HG03520 (cell line): ENCODE measurements around the gene WIPF2.

Experiments used
- ATAC-seq: cut with Tn5 transposase; IDR thresholded peaks from one replicate; pipeline ENCODE4 v1.9.1; 2021; ENCODE audit warnings: mild to moderate bottlenecking, moderate library complexity; ENCODE audit not compliant: unreplicated experiment

WIPF2 gene, protein sequence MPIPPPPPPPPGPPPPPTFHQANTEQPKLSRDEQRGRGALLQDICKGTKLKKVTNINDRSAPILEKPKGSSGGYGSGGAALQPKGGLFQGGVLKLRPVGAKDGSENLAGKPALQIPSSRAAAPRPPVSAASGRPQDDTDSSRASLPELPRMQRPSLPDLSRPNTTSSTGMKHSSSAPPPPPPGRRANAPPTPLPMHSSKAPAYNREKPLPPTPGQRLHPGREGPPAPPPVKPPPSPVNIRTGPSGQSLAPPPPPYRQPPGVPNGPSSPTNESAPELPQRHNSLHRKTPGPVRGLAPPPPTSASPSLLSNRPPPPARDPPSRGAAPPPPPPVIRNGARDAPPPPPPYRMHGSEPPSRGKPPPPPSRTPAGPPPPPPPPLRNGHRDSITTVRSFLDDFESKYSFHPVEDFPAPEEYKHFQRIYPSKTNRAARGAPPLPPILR

GRCh38 chr17:40218740-40219593 is at the start of gene WIPF2:
WIPF2 (plus strand) TSS chr17:40219304; CDS start chr17:40256460, 37,156 bp downstream.
- peak; percentile 85 for ATAC-seq

DNA sequence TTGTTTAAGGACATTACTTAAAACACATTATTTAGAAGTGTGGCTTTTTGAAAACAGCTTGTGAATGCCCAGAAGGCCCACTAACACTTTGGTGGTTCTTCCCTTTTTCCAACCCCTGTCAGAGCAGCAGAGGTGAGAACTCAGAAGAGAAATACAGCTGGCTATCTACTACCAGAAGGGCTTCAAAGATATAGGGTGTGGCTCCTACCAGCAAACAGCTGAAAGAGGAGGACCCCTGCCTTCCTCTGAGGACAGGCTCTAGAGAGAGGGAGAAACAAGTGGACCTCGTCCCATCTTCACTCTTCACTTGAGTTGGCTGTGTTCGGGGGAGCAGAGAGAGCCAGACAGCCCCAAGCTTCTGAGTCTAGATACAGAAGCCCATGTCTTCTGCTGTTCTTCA is 48.8 kb upstream of the WIPF2 start:
- no peak for ATAC-seq

GRCh38 chr17:40171750-40172149 is 47.4 kb upstream of the WIPF2 start:
- ATAC-seq, result no peak

GRCh38 chr17:40173091-40173777 is 45.9 kb upstream of the WIPF2 start:
- no peak for ATAC-seq

DNA sequence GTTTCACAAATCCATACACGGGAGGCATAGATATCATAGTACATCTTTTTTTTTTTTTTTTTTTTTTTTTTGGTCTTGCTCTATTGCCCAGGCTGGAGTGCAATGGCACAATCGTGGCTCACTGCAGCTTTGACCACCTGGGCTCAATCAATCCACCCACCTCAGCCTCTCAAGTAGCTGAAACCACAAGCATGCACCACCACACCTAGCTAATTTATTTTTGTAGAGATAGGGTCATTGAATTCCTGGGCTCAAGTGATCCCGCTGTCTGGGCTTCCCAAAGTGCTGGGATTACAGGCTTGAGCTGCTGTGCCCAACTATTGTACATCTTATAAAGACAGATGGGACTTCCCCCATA is 45.3 kb upstream of the WIPF2 start:
- ATAC-seq, result no peak

- no peak for ATAC-seq
Measured at GRCh38 chr17:40174514-40174913, 44.6 kb upstream of the WIPF2 start.

DNA sequence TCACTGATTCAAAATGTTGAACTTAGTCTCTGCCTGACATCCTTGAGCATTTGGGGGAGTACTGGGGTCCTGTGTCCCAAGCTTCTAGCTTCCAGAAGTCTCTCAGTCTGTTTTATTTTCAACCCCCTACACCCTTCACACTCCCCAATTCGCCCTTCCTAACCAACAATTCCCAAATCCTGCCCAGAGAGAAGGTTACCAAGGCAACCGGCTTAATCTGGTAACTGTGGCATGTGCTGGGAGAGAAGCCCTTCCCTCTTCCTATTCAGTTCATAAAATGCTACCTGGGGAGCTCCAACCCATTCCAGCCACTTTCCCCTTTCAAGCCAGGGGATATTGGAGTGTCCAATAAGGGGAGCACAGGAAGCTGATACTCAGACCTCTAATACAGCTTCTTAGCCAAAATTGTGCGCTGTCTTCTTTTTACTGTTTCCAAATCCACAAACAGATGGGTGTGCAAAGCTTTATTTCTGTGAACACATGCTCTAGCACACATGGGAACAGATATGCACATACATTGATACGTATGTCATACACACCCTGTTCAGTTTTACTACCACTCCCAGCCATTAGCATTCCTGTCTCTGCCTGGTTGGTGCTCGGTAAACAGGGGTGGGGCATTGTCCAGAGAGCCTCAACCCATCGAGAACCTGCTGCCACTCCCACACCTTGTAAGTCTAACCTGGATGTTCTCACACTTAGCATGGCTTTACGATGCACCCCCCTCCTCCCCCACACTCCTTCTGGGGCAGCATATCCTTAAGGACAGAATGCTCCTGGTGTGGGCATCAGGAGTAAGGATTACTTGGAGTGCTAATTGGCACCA is 43.0 kb upstream of the WIPF2 start:
- no peak for ATAC-seq

DNA sequence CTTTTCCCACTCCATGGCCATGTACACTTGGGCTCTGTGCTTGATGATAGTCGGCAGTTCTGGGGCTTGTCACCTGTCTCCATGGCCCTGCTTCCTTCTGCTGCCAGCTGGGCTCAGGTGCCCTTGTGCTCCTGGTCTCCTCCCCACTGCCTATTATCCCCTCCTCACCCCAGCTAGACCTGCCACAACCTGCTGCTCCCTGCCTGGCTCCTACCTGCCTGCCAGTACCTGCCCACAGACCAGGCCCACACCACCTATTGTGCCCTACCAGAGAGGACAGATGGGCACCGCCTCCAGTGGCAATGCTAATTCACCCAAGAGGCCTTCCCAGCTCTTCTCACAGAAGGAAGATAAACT is 42.4 kb upstream of the WIPF2 start:
- ATAC-seq, result no peak

GRCh38 chr17:40177275-40177874 is 41.7 kb upstream of the WIPF2 start, which contains the start of gene RAPGEFL1:
RAPGEFL1 (plus strand) TSS chr17:40177470; CDS start chr17:40177862, 392 bp downstream.
- ATAC-seq, result no peak

GRCh38 chr17:40178021-40178601 is 41.0 kb upstream of the WIPF2 start:
- ATAC-seq, result no peak

DNA sequence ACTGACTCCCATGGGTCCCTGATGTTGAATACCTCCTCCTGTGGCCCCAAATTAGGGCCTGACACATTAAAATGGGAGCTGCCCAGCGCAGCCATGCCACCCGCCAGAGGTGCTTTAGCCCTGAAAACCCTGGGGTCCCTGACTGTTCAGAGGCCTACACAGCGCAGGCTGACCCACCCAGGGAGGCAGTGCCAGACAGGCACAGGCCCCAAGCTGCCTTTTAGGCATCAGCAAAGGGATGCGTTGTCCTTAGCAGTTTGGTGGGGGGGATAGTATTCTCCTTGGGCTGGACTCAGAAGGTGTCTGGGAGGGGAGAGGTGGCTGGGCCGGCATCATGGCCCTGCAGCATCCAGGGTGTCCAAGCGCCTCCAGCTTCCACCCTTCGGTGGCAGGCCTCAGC is 40.4 kb upstream of the WIPF2 start:
- no peak for ATAC-seq

DNA sequence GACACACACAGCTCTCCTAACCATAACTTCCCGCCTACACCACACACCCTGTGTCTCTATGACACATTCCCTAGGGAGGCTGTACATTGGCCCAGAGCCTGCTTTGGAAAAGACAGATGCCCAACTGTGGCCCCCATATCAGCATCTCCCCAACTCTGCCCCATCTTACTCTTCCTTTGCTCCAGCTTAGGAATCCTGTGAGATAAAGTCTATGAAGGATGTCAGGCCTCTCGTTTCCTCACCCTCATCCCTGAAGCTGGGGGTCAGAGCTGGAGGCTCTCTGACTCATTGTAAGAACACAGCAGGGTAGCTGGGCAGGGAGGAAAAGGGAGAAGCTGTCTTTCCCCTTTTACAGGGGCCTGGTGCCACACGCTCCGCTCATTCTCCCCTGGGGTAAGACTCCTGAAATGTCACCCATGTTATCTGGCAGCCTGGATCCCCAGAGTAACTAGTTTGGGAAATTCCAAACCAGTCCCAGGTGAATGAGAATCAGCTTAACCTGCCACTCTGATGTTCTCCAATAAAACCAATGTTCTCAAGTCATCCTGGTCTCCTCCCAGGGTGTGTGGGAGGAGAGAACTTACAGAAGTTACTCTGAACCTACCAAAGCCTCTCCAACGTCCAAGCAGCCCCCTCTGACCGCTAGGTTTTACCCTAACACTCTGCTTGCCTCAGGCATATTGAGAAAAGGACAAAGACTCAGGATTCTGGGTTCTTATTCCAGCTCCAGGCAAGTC is 39.0 kb upstream of the WIPF2 start:
- no peak for ATAC-seq

DNA sequence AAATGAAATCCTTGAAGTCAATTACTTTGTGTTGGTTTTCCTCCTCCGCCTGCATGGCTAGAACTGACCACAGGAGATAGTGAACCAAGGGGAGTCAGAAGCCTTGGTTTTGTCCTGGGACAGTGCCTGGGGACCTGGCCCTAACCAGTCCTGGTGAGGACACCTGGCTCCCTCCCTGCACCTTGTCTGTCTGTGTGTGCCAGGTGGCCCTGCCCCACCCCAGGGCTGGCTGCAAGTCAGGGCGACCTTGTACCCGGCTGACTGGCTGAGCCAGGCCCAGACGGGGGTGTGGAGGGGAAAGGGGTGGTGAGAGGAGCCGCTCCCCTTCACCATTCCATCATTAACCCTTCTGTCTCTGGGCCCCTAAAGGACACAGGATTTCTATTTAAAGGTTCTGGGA is 38.4 kb upstream of the WIPF2 start:
- no peak for ATAC-seq

- ATAC-seq, result no peak
Measured at GRCh38 chr17:40181205-40181604, 37.9 kb upstream of the WIPF2 start.

- no peak for ATAC-seq
Measured at GRCh38 chr17:40182606-40183005, 36.5 kb upstream of the WIPF2 start.

GRCh38 chr17:40187238-40187637 is 31.9 kb upstream of the WIPF2 start:
- ATAC-seq, result no peak

DNA sequence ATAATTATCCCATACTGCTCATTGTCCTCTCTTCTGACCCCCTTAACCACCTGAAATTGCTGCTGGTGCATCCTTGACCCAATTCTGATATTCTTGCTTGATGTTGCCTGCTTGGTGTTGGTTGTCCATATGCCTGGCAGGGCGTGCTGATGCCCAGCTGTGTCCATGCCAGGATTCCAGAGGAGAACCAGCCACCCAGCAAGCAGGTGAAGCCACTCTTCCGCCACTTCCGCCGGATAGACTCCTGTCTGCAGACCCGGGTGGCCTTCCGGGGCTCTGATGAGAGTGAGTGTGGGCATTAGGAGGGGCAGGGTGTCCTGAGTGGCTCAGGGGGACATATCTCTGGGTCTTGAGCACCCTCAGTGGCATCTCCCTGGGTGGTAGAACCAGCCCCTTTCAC is 30.4 kb upstream of the WIPF2 start:
- no peak for ATAC-seq

DNA sequence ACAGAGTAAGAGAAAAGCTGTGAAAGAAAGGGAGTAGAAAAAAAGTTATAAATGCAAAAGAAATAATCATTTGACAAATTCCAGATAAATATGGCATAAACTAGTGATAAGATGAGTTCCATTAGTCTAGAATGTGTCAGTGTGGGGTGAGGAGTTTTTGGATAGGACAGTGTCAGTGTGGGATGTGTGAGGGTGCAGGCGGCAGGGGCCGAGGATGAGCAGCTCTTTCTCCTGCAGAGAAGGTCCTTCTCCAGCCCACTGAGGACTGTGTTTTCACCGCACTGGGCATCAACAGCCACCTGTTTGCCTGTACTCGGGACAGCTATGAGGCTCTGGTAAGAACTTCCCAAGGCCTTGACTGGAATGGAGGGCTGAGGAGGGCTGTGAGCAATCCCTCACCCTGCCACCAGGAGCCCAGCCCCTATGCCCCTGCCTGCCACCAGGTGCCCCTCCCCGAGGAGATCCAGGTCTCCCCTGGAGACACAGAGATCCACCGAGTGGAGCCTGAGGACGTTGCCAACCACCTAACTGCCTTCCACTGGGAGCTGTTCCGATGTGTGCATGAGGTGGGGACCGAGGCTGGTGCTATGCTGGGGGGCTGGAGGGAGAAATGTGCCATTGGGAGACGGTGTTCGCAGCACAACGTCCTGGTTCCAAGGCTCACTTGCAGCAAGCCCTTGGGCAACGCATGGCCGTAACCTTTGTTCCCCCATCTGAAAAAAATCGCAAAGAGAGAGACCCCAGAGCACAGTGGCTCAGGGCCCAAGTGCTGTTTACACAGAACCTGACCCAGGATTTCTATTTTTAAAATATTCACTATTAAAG is 28.7 kb upstream of the WIPF2 start:
- no peak for ATAC-seq
